GM12878 (cell line): Measurements from ENCODE around the gene PDSS1. TPM values are rescaled to one million over a fixed set of nuclear protein-coding genes. Genes with fewer than 3 reads are reported as not detected.

ENCODE experiments used
- ATAC-seq: fragments of 200-7000 bp; cut with Tn5 transposase; 3 replicates; pipeline ENCODE4 v1.9.1; 2020; ENCODE audit warnings: mild to moderate bottlenecking, moderate library complexity
- BruUV-seq: library from RNA; stranded (reverse); fragments of 400-500 nt; replicated peaks from 2 replicates; lab custom pipeline; 2021; lab: Mats Ljungman, UMichigan
- CTCF ChIA-PET: fragments of 300-600 bp; sonication (Branson Sonifier 250); formaldehyde crosslinking; extraction: SDS; loops from one replicate; lab custom pipeline; 2021; ENCODE audit warnings: inconsistent platforms; lab: Yijun Ruan, JAX
- POLR2A ChIA-PET: fragments of 350-600 bp; formaldehyde crosslinking; extraction: SDS; loops from one replicate; lab custom pipeline; 2021; ENCODE audit warnings: inconsistent platforms; lab: Charles Lee
- RAD21 ChIA-PET: fragments of 300-600 bp; sonication (Branson Sonifier 250); formaldehyde crosslinking; loops from one replicate; lab custom pipeline; 2023; ENCODE audit warnings: antibody characterized with exemption; ENCODE audit not compliant: unreplicated experiment; lab: Charles Lee
- SMC1A ChIA-PET: fragments of 300-600 bp; sonication (Branson Sonifier 250); formaldehyde crosslinking; loops from one replicate; lab custom pipeline; 2023; ENCODE audit not compliant: unreplicated experiment, uncharacterized antibody; lab: Charles Lee
- DNase-seq: peaks from one replicate; pipeline ENCODE4 v3.0.0-alpha.2; 2011; ENCODE audit warnings: low read depth, low spot score
- FAIRE-seq: peaks from 3 replicates; lab custom pipeline; 2011; peaks lifted over from hg19 to GRCh38; lab: Jason Lieb, UNC
- H2AFZ ChIP-seq: 2 replicates; pipeline ENCODE4 v1.6.0; 2011; ENCODE audit warnings: low read depth, low read length, control low read depth; ENCODE audit not compliant: control insufficient read depth
- H3K27ac ChIP-seq: 2 replicates; pipeline ENCODE4 v1.5.1; 2011; ENCODE audit warnings: control low read depth; ENCODE audit not compliant: control insufficient read depth, insufficient read depth
- H3K27me3 ChIP-seq, 2 experiments: replicated peaks in 1 of 2; 2 replicates each; pipeline versions ENCODE4 v1.6.0 to v1.6.1; 2011; ENCODE audit warnings: low read length in 1 of 2; ENCODE audit not compliant: control insufficient read depth in 2 of 2, insufficient read depth in 2 of 2
- H3K36me3 ChIP-seq, 2 experiments: 2 replicates each; pipeline ENCODE4 v1.5.1; 2011; ENCODE audit warnings: low read length in 1 of 2; ENCODE audit not compliant: control insufficient read depth in 2 of 2, insufficient read depth in 2 of 2
- H3K4me1 ChIP-seq: 2 replicates; pipeline ENCODE4 v1.6.1; 2011; ENCODE audit warnings: mild to moderate bottlenecking, low read length, moderate library complexity, mixed read lengths; ENCODE audit not compliant: control insufficient read depth, insufficient read depth
- H3K4me2 ChIP-seq: 2 replicates; pipeline ENCODE4 v1.6.0; 2011; ENCODE audit warnings: control low read depth; ENCODE audit not compliant: control insufficient read depth, insufficient read depth
- H3K4me3 ChIP-seq: fragments of 200-600 bp; sonication (generic); 2 replicates; pipeline ENCODE4 v1.5.1; 2016
- H3K79me2 ChIP-seq: 2 replicates; pipeline ENCODE4 v1.6.0; 2011; ENCODE audit warnings: low read length; ENCODE audit not compliant: control insufficient read depth, insufficient read depth
- H3K9ac ChIP-seq: 2 replicates; pipeline ENCODE4 v1.8.0; 2011; ENCODE audit warnings: low read length, control low read depth, mixed read lengths; ENCODE audit not compliant: control insufficient read depth, insufficient read depth
- H3K9me3 ChIP-seq: replicated peaks from 3 replicates; pipeline ENCODE4 v1.5.1; 2011; ENCODE audit warnings: mild to moderate bottlenecking, low read length; ENCODE audit not compliant: control insufficient read depth, insufficient read depth
- H4K20me1 ChIP-seq: 2 replicates; pipeline ENCODE4 v1.6.0; 2011; ENCODE audit not compliant: control insufficient read depth, insufficient read depth
- ASH2L ChIP-seq: fragments of 300-600, 200-600 bp; sonication (generic); IDR thresholded peaks from 2 replicates; pipeline ENCODE4 v1.6.1; 2017; ENCODE audit warnings: low read depth, mild to moderate bottlenecking, borderline replicate concordance
- ATF3 ChIP-seq: IDR thresholded peaks from 2 replicates; pipeline ENCODE4 v1.6.1; 2011; ENCODE audit warnings: low read depth, mild to moderate bottlenecking, low read length, moderate library complexity, borderline replicate concordance; ENCODE audit errors: extremely low read depth
- E2F4 ChIP-seq: IDR thresholded peaks from 2 replicates; pipeline ENCODE4 v1.6.1; 2012; ENCODE audit warnings: low read depth, low read length, improper control_type of control experiment
- FOXK2 ChIP-seq: fragments of 450-650 bp; IDR thresholded peaks from 2 replicates; pipeline ENCODE4 v1.6.1; 2017; ENCODE audit warnings: mild to moderate bottlenecking, moderate library complexity
- HCFC1 ChIP-seq: fragments of 150-350 bp; IDR thresholded peaks from 2 replicates; pipeline ENCODE4 v1.6.1; 2014; ENCODE audit warnings: low read length
- HDGF ChIP-seq: fragments of 450-650 bp; IDR thresholded peaks from 2 replicates; pipeline ENCODE4 v1.6.1; 2016; ENCODE audit warnings: antibody characterized with exemption
- KAT2A ChIP-seq: conservative IDR thresholded peaks from 2 replicates; pipeline ENCODE4 v1.6.1; 2011; ENCODE audit warnings: low read depth, low read length; ENCODE audit not compliant: control insufficient read depth
- NFXL1 ChIP-seq: fragments of 450-650 bp; IDR thresholded peaks from 2 replicates; pipeline ENCODE4 v1.6.1; 2017; ENCODE audit warnings: antibody characterized with exemption, mild to moderate bottlenecking, borderline replicate concordance
- NFYB ChIP-seq: IDR thresholded peaks from 2 replicates; pipeline ENCODE4 v1.6.1; 2011; ENCODE audit warnings: low read depth, mild to moderate bottlenecking, low read length, improper control_type of control experiment, moderate library complexity; ENCODE audit not compliant: insufficient read depth
- POU2F2 ChIP-seq: IDR thresholded peaks from 3 replicates; pipeline ENCODE4 v1.6.1; 2011; ENCODE audit warnings: low read depth, mild to moderate bottlenecking, low read length, borderline replicate concordance
- RBBP5 ChIP-seq: fragments of 200-600 bp; sonication (generic); conservative IDR thresholded peaks from 2 replicates; pipeline ENCODE4 v1.6.1; 2016
- SIN3A ChIP-seq: IDR thresholded peaks from 2 replicates; pipeline ENCODE4 v1.6.1; 2012; ENCODE audit warnings: low read depth, low read length, improper control_type of control experiment
- SIX5 ChIP-seq: IDR thresholded peaks from 2 replicates; pipeline ENCODE4 v1.6.1; 2011; ENCODE audit warnings: mild to moderate bottlenecking, low read depth, low read length, moderate library complexity; ENCODE audit not compliant: severe bottlenecking
- TCF12 ChIP-seq: IDR thresholded peaks from 2 replicates; pipeline ENCODE4 v1.6.1; 2011; ENCODE audit warnings: low read depth, mild to moderate bottlenecking, low read length
- ZNF24 ChIP-seq: fragments of 450-650 bp; IDR thresholded peaks from 2 replicates; pipeline ENCODE4 v1.6.1; 2017; ENCODE audit warnings: antibody characterized with exemption, mild to moderate bottlenecking
- WGBS: methylation state at CpG from one replicate; pipeline ENCODE4 v1.1.6; 2016; ENCODE audit warnings: low lambda C conversion rate; ENCODE audit not compliant: insufficient replicate concordance, insufficient coverage; ENCODE audit errors: missing lambda C conversion rate; 5-methylcytosine and 5-hydroxymethylcytosine counted together
- in situ Hi-C: fragments of 300-500 bp; cut with MboI; formaldehyde crosslinking; loops from 9 replicates; pipeline ENCODE4 v1.14.3; 2018; ENCODE audit warnings: mixed read lengths
- intact Hi-C: fragments of 100-400 bp; cut with micrococcal nuclease; formaldehyde crosslinking; loops from one replicate; pipeline ENCODE4 v1.14.2; 2022; ENCODE audit not compliant: unreplicated experiment
- polyA plus RNA-seq, 11 experiments: library from polyadenylated mRNA; depleted of rRNA in 4 of 11; unstranded in 6 of 11; stranded (reverse) in 5 of 11; fragments of >200 nt; fragmentation: Nextera tagmentation in 4 of 11; fragmentation: Illumina TruSeq in 1 of 11; extraction: Ambion mirVana in 4 of 11; extraction: Trizol in 1 of 11; gene quantifications; 1 replicate in 1 of 11; 2 replicates in 10 of 11; pipeline versions ENCODE4 v1.2.1 to v1.2.3, GENCODE V29; 2011 to 2016; ENCODE audit warnings: inconsistent platforms in 2 of 11, missing spikeins in 2 of 11, low read depth in 1 of 11
- total RNA-seq, 4 experiments: library from RNA; depleted of rRNA in 3 of 4; stranded (reverse); fragments of >200 nt in 3 of 4; fragmentation: Illumina TruSeq in 1 of 4; extraction: Trizol in 1 of 4; gene quantifications; 2 replicates each; pipeline versions ENCODE4 v1.2.1 to v1.2.3, GENCODE V29; 2013 to 2021

PDSS1 gene
- total and polyA plus RNA-seq, 10 of the 15 experiments (the other 5 are each of a cell fraction or from before 2014, with no cell fraction given): 12.2 to 48.2 (median 35.9) TPM

GRCh38 chr10:26662864-26663263, 34.6 kb upstream of the PDSS1 start (continued):
- TF ChIP-seq ATF3 (no peak), SIN3A (no peak), NFXL1 (no peak), ZNF24 (no peak), HDGF (no peak)

GRCh38 chr10:26665080-26666048, 32.1 kb upstream of the PDSS1 start:
- no peaks in the 10 kb centered on the region for H3K36me3 ChIP-seq
- BruUV-seq: no TSS peak
- RAD21 ChIA-PET: no interaction called here
- H3K4me3 ChIP-seq: no peak overlapping the region
- intact Hi-C loops: no loop called here
- H3K4me2 ChIP-seq: no peak overlapping the region
- H3K27ac ChIP-seq: no peak overlapping the region
- no peaks in the 10 kb centered on the region for H3K4me1 ChIP-seq
- no peaks in the 10 kb centered on the region for H3K79me2 ChIP-seq
- SMC1A ChIA-PET: no interaction called here
- DNase-seq (no peak), FAIRE-seq (peak; percentile 23)
- 44% methylated on average over 7 of the region's 7 CpGs for WGBS
- POLR2A ChIA-PET: no interaction called here
- TF ChIP-seq POU2F2: no peak
- no peak for TF ChIP-seq TCF12
- TF ChIP-seq ASH2L: no peak
- TF ChIP-seq NFYB: no peak
- no peak for TF ChIP-seq E2F4
- TF ChIP-seq FOXK2: no peak
- no peak for TF ChIP-seq KAT2A
- no peak for TF ChIP-seq RBBP5
- no peak for TF ChIP-seq HCFC1
- no peak for TF ChIP-seq SIX5
- TF ChIP-seq ZNF24: no peak
- TF ChIP-seq, all 136 proteins: peak for 0
- Histone ChIP-seq H2AFZ (no peak overlapping the region), H3K27me3 (no peaks in the 10 kb centered on the region), H3K9me3 (no peaks in the 10 kb centered on the region; the same call in 2 of the 3 replicates), H4K20me1 (no peaks in the 10 kb centered on the region), H3K9ac (no peak overlapping the region)
- ATAC-seq: no peak
- CTCF ChIA-PET: interaction anchor here (1.8 kb wide), 1 partner anchor 20 kb away, joined by 5 read pairs; no protein-coding TSS in a partner anchor
- in situ Hi-C loops: no loop called here
